Measurements from ENCODE around the gene SEMA5A.

Gene SEMA5A

GRCh38 chr5:9440517-9440916 lies 105.4 kb downstream of the SEMA5A start:
- TF ChIP-seq ZNF785 (tag by site-specific recombination; IDR thresholded peaks at IDR 0.05) (no peak), PRDM1 (tag by site-specific recombination; IDR thresholded peaks at IDR 0.05) (no peak), ZNF555 (tag by site-specific recombination; conservative IDR thresholded peaks at IDR 0.05) (no peak), ZNF175 (tag by site-specific recombination; IDR thresholded peaks at IDR 0.05) (no peak), ZNF140 (tag by site-specific recombination; IDR thresholded peaks at IDR 0.05) (no peak), OSR2 (tag by site-specific recombination; IDR thresholded peaks at IDR 0.05) (no peak), ZNF132 (tag by site-specific recombination; IDR thresholded peaks at IDR 0.05; ENCODE audit: borderline replicate concordance) (no peak), ZNF423 (tag by site-specific recombination; IDR thresholded peaks at IDR 0.05) (no peak)
- H3K27ac ChIP-seq (ENCODE audit: extremely low read depth, low read depth, low read length) = no peak overlapping the region
- H3K36me3 ChIP-seq (ENCODE audit: control insufficient read depth in 2 of 2, insufficient read depth in 1 of 2, low read length in 2 of 2) = no peaks in the 10 kb centered on the region
- peaks cover 4% of the 10 kb centered on the region for H3K4me1 ChIP-seq (ENCODE audit: control insufficient read depth, insufficient read depth, low read length)
- POLR2A ChIA-PET = no interaction called here
- CTCF ChIA-PET = interaction anchor here (0.6 kb wide), 1 partner anchor 769 kb away, joined by 4 read pairs; no protein-coding TSS in a partner anchor
- peaks cover 3% of the 10 kb centered on the region; the same call in 1 of the 2 replicates for H3K9me3 ChIP-seq (ENCODE audit: control insufficient read depth, insufficient read depth, low read depth, low read length)
- no peak overlapping the region for H3K4me3 ChIP-seq (ENCODE audit: low read depth, low read length)

DNA sequence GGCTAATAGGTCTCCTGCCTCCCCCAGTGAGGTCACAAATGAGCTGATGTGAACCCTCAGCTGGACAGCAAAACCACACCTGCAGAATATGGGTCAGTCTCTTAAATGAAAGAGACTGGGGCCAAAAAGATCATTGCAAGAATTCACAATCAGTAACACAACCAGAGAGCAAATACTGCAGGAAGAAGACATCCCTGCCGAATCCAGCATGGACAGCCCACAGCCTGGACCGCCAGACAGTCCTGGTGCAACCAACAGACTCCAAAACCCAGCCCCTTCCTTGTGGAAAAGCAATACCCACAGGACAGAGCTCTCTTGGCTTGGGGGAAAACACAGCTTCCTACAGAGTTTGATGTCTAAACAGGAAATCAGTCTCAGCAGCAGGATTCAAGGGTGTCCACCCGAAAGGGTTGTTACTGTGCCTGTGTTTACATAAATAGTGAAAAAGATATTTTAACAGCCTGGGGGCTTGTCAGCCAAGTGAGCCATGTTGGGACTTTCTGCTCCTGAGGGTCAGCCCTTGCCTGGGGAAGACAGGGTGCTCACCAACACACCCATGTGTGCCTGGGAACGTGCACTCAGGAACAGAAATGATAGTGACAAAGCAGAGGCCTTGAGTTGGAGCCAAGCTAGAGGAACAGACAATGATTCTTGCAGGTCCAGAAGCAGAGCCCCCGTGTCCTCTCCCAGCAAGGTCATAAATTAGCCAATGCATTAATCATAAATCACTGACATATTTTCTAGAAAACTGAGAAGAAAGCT lies 106.2 kb downstream of the SEMA5A start:
- Histone ChIP-seq H3K4me1 (ENCODE audit: control insufficient read depth, insufficient read depth, low read length) (peaks cover 4% of the 10 kb centered on the region), H3K9me3 (ENCODE audit: control insufficient read depth, insufficient read depth, low read depth, low read length) (peaks cover 3% of the 10 kb centered on the region; the same call in 1 of the 2 replicates), H3K36me3 (ENCODE audit: control insufficient read depth in 2 of 2, insufficient read depth in 1 of 2, low read length in 2 of 2) (no peaks in the 10 kb centered on the region), H3K27ac (ENCODE audit: extremely low read depth, low read depth, low read length) (no peak overlapping the region), H3K4me3 (ENCODE audit: low read depth, low read length) (no peak overlapping the region)
- CTCF ChIA-PET = no interaction called here
- TF ChIP-seq ZNF580 (tag by site-specific recombination; IDR thresholded peaks at IDR 0.05) = no peak
- no peak for TF ChIP-seq ZNF335 (tag by site-specific recombination; conservative IDR thresholded peaks at IDR 0.05)
- TF ChIP-seq ZSCAN18 (tag by site-specific recombination; IDR thresholded peaks at IDR 0.05) = no peak
- POLR2A ChIA-PET = no interaction called here

DNA sequence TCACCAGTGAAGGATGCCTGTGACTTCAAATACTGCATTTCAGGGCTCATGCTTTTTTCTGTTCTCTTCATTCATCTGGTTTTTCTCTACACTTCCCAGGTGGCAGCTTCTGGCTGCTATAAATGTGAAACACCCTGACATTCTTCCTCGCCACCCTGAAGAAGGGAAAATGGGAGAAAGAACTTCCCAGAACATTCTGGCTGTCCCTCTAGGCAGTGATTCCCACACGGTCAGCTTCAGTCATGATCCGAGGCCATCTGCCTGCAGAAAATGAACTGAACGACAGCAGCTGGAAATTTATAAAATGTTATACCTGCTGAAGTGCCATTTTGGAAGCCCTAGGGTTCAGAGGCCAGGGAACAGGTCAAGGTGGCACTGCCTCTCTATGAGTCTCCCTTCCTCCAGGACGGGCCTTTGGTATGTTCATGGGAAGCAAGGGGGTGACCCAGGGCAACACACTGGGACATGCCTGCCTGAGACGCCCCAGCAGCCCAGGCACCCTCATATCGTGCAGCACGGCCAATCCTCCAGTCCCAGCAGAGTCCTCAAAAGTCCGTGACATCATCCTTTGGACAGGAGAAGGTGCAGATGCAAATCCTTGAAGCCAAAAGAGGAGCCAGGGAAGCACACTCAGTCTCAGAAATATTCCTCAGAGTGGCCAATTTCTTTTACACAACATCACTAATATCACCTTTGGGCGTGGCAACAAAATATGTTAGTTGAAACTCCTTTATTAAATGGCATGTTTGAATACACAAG lies 107.1 kb downstream of the SEMA5A start:
- no peaks in the 10 kb centered on the region for H3K36me3 ChIP-seq (ENCODE audit: control insufficient read depth in 2 of 2, insufficient read depth in 1 of 2, low read length in 2 of 2)
- POLR2A ChIA-PET = no interaction called here
- CTCF ChIA-PET = no interaction called here
- no peak overlapping the region for H3K4me3 ChIP-seq (ENCODE audit: low read depth, low read length)
- H3K27ac ChIP-seq (ENCODE audit: extremely low read depth, low read depth, low read length) = no peak overlapping the region
- peaks cover 4% of the 10 kb centered on the region for H3K4me1 ChIP-seq (ENCODE audit: control insufficient read depth, insufficient read depth, low read length)
- H3K9me3 ChIP-seq (ENCODE audit: control insufficient read depth, insufficient read depth, low read depth, low read length) = no peaks in the 10 kb centered on the region
- TF ChIP-seq ZBTB1 (tag by site-specific recombination; IDR thresholded peaks at IDR 0.05) (no peak), ZNF112 (tag by site-specific recombination; IDR thresholded peaks at IDR 0.05) (no peak)

GRCh38 chr5:9437741-9438240 lies 108.1 kb downstream of the SEMA5A start:
- ChIA-PET CTCF (no interaction called here), POLR2A (no interaction called here)
- Histone ChIP-seq H3K36me3 (ENCODE audit: control insufficient read depth in 2 of 2, insufficient read depth in 1 of 2, low read length in 2 of 2) (no peaks in the 10 kb centered on the region), H3K4me3 (ENCODE audit: low read depth, low read length) (no peak overlapping the region), H3K9me3 (ENCODE audit: control insufficient read depth, insufficient read depth, low read depth, low read length) (no peaks in the 10 kb centered on the region), H3K27ac (ENCODE audit: extremely low read depth, low read depth, low read length) (no peak overlapping the region), H3K4me1 (ENCODE audit: control insufficient read depth, insufficient read depth, low read length) (peaks cover 4% of the 10 kb centered on the region)
- TF ChIP-seq, protein P1, sequence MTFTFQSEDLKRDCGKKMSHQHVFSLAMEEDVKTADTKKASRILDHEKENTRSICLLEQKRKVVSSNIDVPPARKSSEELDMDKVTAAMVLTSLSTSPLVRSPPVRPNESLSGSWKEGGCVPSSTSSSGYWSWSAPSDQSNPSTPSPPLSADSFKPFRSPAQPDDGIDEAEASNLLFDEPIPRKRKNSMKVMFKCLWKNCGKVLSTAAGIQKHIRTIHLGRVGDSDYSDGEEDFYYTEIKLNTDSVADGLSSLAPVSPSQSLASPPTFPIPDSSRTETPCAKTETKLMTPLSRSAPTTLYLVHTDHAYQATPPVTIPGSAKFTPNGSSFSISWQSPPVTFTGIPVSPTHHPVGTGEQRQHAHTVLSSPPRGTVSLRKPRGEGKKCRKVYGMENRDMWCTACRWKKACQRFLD (tag by site-specific recombination; IDR thresholded peaks at IDR 0.05) = no peak
- no peak for TF ChIP-seq ZNF335 (tag by site-specific recombination; conservative IDR thresholded peaks at IDR 0.05)
- TF ChIP-seq ZNF747 (tag by site-specific recombination; IDR thresholded peaks at IDR 0.05) = no peak
- TF ChIP-seq ZNF16 (tag by site-specific recombination; IDR thresholded peaks at IDR 0.05; ENCODE audit: low read depth) = no peak
- TF ChIP-seq SCRT1 (tag by site-specific recombination; IDR thresholded peaks at IDR 0.05; ENCODE audit: borderline replicate concordance) = no peak
- TF ChIP-seq ZNF341 (tag by site-specific recombination; IDR thresholded peaks at IDR 0.05; ENCODE audit: low read depth) = no peak
